Right atrium auricular region (tissue), 2 donors: ENCODE data around the gene ABL1. TPM values are rescaled to one million over a fixed set of nuclear protein-coding genes. Genes with fewer than 3 reads are reported as not detected.

Experiments
- DNase-seq: peaks from one replicate; pipeline ENCODE4 v3.0.0-alpha.2; 2019; ENCODE audit warnings: low spot score
- H3K27ac ChIP-seq, 2 donors: fragments of 200-600 bp; sonication (generic); 1 replicate in 1 of 2; 2 replicates in 1 of 2; pipeline ENCODE4 v1.5.1; 2016 to 2019
- H3K27me3 ChIP-seq, 2 donors: fragments of 200-600 bp; sonication (generic); one replicate each; pipeline versions ENCODE4 v1.5.1 to v1.6.0; 2017 to 2019
- H3K36me3 ChIP-seq: fragments of 200-600 bp; sonication (generic); one replicate; pipeline ENCODE4 v1.5.1; 2016
- H3K4me1 ChIP-seq, 2 donors: fragments of 200-600 bp; sonication (generic); one replicate each; pipeline versions ENCODE4 v1.5.1 to v1.6.0; 2017 to 2019
- H3K4me3 ChIP-seq, 2 donors: fragments of 200-600 bp; sonication (generic); 1 replicate in 1 of 2; 2 replicates in 1 of 2; pipeline ENCODE4 v1.5.1; 2017 to 2019; ENCODE audit warnings: mild to moderate bottlenecking in 1 of 2, moderate library complexity in 1 of 2
- H3K9me3 ChIP-seq, 2 donors: fragments of 200-600 bp; sonication (generic); one replicate each; pipeline ENCODE4 v1.5.1; 2019
- total RNA-seq, 2 donors: library from RNA; depleted of rRNA; stranded (reverse); fragments of >200 nt; gene quantifications; one replicate each; pipeline ENCODE4 v1.1.0, GENCODE V29; 2016
- TF ChIP-seq, protein P1 (sequence below), 2 donors: fragments of 200-600 bp; sonication (generic); IDR thresholded peaks; one replicate each; pipeline ENCODE4 v1.5.1; 2019; ENCODE audit warnings: antibody characterized with exemption in 2 of 2

The ABL1 gene
- total RNA-seq, 2 donors from 2014 or later: 26.3 to 38.9 TPM

DNA sequence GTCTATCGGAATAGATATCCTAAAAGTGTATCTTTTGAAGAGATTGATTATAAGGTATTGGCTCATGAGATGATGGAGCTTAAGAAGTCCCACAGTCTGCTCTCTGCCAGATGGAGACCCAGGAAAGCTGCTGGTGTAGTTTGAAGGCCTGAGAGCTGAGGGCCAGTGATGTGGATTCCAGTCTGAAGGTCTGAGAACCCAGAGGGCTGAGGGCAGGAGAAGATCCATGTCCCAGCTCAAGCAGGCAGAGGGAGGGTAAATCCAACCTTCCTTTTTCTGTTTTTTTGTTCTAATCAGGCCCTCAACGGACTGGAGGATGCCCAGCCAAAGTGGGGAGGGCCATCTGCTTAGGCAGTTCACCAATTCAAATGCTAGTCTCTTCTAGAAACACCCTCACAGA, 11.0 kb upstream of the ABL1 start:
- no peaks in the 10 kb centered on the region for H3K27me3 ChIP-seq
- no peaks in the 10 kb centered on the region for H3K36me3 ChIP-seq
- peak overlapping the region; percentile 62 to 82 for H3K27ac ChIP-seq
- no peak for DNase-seq
- TF ChIP-seq, protein P1, sequence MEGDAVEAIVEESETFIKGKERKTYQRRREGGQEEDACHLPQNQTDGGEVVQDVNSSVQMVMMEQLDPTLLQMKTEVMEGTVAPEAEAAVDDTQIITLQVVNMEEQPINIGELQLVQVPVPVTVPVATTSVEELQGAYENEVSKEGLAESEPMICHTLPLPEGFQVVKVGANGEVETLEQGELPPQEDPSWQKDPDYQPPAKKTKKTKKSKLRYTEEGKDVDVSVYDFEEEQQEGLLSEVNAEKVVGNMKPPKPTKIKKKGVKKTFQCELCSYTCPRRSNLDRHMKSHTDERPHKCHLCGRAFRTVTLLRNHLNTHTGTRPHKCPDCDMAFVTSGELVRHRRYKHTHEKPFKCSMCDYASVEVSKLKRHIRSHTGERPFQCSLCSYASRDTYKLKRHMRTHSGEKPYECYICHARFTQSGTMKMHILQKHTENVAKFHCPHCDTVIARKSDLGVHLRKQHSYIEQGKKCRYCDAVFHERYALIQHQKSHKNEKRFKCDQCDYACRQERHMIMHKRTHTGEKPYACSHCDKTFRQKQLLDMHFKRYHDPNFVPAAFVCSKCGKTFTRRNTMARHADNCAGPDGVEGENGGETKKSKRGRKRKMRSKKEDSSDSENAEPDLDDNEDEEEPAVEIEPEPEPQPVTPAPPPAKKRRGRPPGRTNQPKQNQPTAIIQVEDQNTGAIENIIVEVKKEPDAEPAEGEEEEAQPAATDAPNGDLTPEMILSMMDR (IDR thresholded peaks at IDR 0.05): no peak
- peaks cover 0 to 30% of the 10 kb centered on the region in 2 donors for H3K4me1 ChIP-seq
- H3K9me3 ChIP-seq: no peaks in the 10 kb centered on the region
- H3K4me3 ChIP-seq: no peak overlapping the region

DNA sequence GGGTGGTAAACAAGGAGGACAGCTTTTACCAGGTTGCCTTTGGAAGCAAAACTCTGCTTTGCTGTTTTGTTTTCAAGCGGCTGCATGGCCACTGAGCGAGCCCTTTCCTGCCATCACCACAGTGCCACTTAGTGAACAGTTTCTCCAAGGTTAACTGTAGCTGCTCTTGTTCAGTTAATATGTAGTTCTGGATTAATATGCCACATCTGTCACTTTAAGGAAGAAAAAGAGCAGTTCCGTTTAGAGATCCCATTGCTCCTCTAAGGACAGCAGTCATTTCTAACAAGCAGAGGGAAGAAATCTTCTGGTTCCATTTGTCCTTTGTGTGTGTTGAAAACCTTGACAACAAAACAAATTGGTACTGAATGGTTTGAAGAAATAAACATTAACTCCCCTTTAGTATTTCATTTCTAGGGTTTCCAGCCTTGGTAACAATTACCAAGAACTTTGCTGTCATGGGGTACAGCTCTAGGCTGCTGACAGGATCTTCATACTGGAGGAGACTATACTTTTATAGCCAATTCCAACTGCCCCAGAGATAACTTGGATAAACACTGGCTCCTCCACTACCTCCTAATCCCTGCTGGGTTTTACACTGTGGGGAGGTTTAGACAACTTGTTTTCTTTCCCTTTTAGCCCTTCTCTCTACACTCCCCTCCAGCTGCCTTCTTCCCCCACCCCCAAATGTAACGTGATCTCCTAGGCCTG, 10.3 kb upstream of the ABL1 start:
- peak overlapping the region; percentile 62 to 82 for H3K27ac ChIP-seq
- H3K4me1 ChIP-seq: peaks cover 0 to 30% of the 10 kb centered on the region in 2 donors
- H3K9me3 ChIP-seq: no peaks in the 10 kb centered on the region
- H3K36me3 ChIP-seq: no peaks in the 10 kb centered on the region
- no peak overlapping the region for H3K4me3 ChIP-seq
- no peaks in the 10 kb centered on the region for H3K27me3 ChIP-seq
- TF ChIP-seq, protein P1 (IDR thresholded peaks at IDR 0.05): no peak
- DNase-seq: no peak

DNA sequence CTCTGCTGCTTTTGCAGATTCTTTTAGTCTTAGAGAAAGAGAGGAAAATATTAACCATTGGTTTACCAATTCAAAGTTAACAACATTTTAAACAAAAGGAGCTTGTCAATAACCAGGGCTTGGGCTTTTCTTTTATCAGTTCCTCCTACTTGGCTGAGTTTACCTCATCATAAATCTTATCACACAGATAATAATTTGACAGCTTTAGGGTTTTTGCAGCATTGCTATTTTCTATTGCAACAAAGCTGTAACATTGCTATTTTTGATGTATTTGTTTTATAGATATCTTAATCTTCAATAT, 9.8 kb upstream of the ABL1 start:
- Histone ChIP-seq H3K9me3 (no peaks in the 10 kb centered on the region), H3K4me1 (peaks cover 0 to 30% of the 10 kb centered on the region in 2 donors), H3K36me3 (no peaks in the 10 kb centered on the region), H3K27me3 (no peaks in the 10 kb centered on the region), H3K27ac (peak overlapping the region; percentile 62 to 82), H3K4me3 (no peak overlapping the region)
- TF ChIP-seq, protein P1 (IDR thresholded peaks at IDR 0.05): no peak
- no peak for DNase-seq

DNA sequence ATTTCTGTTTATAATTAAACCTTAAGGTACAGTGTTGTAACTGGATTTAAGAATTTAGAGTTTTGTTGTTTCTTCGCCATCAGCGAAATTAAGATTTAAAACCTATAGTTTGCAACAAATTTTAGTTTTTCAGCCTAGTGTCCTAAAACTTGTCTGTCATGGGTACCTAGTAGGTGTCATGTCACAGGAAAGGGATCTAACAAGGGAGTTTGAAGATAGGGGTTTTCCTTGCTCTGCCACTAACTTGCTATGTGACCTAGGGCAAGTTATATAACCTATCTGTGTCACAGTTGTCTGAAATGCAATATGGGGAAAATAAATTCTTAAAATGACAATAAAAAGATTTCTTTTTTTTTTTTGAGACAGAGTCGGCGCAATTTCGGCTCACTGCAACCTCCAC, 9.2 kb upstream of the ABL1 start:
- Histone ChIP-seq H3K9me3 (no peaks in the 10 kb centered on the region), H3K27me3 (no peaks in the 10 kb centered on the region), H3K4me3 (no peak overlapping the region), H3K4me1 (peaks cover 0 to 33% of the 10 kb centered on the region in 2 donors), H3K36me3 (no peaks in the 10 kb centered on the region), H3K27ac (peak overlapping the region; percentile 62 to 82)
- DNase-seq: no peak
- TF ChIP-seq, protein P1 (IDR thresholded peaks at IDR 0.05): no peak

DNA sequence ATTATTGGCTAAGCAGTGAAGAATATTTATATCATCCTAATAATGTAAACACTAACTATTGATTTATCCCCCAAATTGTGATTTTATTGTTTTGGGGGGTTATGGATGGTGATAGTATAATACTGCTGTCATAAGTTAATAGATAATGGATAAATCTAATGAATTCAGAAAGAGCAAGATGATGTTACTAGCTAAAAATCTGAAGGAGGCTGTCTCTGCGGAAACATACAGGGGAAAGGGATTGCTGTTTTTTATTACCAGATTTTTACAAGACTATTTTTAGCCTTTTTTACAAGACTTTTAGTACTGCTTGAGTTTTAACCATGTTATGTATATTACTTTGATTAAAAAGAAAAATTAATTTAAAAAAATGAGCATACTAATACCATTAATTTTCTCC, 5.3 kb upstream of the ABL1 start:
- TF ChIP-seq, protein P1 (IDR thresholded peaks at IDR 0.05): no peak
- Histone ChIP-seq H3K4me3 (no peak overlapping the region), H3K4me1 (peaks cover 0 to 37% of the 10 kb centered on the region in 2 donors), H3K9me3 (no peaks in the 10 kb centered on the region), H3K36me3 (no peaks in the 10 kb centered on the region), H3K27me3 (no peaks in the 10 kb centered on the region), H3K27ac (no peak overlapping the region)
- DNase-seq: no peak

DNA sequence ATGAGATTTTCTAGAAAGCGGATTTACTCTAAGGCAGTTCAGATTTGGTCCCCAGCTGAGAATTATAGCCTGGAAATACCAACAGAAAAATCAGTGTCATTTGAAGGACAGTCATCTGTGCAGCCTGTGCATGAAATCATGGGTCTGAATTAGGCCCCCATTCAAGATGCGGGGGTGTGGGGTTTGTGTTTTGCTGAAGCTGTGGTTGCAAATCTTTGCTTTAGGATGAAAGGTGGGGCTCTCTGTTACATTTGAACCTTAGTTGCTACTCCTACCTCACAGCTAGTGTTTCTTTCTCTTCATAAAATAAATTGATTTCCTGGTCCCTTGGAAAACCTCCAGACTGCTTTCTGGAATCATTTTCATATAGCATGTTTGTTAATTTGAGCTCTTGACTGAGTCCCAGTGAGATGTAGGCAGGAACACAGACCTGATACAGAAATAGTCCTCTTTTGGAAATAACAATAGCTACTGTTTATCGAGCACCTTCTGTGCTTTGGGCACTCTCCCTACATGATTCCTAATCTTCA, 4.8 kb upstream of the ABL1 start:
- H3K27ac ChIP-seq: no peak overlapping the region
- peaks cover 0 to 32% of the 10 kb centered on the region in 2 donors for H3K4me1 ChIP-seq
- H3K36me3 ChIP-seq: no peaks in the 10 kb centered on the region
- no peaks in the 10 kb centered on the region for H3K9me3 ChIP-seq
- no peaks in the 10 kb centered on the region for H3K27me3 ChIP-seq
- H3K4me3 ChIP-seq: no peak overlapping the region
- TF ChIP-seq, protein P1 (IDR thresholded peaks at IDR 0.05): no peak
- no peak for DNase-seq
